Activated T-cell treated with anti-CD3 and anti-CD28 coated beads, Interleukin-2, amount 50 U/mL, for 72 hours (primary cell): ENCODE data around the gene HCRTR1. TPM values are rescaled to one million over a fixed set of nuclear protein-coding genes. Genes with fewer than 3 reads are reported as not detected.
A peak's percentile ranks its signal among the peaks of the same experiment; 100 is the strongest.

Experiments used
- ATAC-seq, 2 donors: fragments of 150-1000 bp; cut with Tn5 transposase; replicated peaks in 1 of 2; 2 replicates each; pipeline ENCODE4 v1.10.0; 2021; ENCODE audit warnings: moderate library complexity in 2 of 2, mild to moderate bottlenecking in 1 of 2
- DNase-seq, 2 donors: peaks; one replicate each; pipeline ENCODE4 v3.0.0; 2021 to 2022; ENCODE audit warnings: mixed read lengths in 1 of 2
- H3K27ac Mint-ChIP-seq: one replicate; pipeline ENCODE4 v1.8.0; 2022; ENCODE audit warnings: mild to moderate bottlenecking, moderate library complexity, mixed read lengths
- H3K27me3 Mint-ChIP-seq: one replicate; pipeline ENCODE4 v1.8.0; 2022; ENCODE audit warnings: low read depth, mixed read lengths
- H3K36me3 Mint-ChIP-seq, 2 donors: one replicate each; pipeline ENCODE4 v1.8.0; 2022; ENCODE audit warnings: mixed read lengths in 2 of 2, mild to moderate bottlenecking in 1 of 2; ENCODE audit not compliant: insufficient read depth in 2 of 2
- H3K4me1 Mint-ChIP-seq: one replicate; pipeline ENCODE4 v1.8.0; 2022; ENCODE audit warnings: low read depth, mixed read lengths
- H3K4me3 Mint-ChIP-seq, 2 donors: one replicate each; pipeline ENCODE4 v1.8.0; 2022; ENCODE audit warnings: mild to moderate bottlenecking in 2 of 2, mixed read lengths in 2 of 2, moderate library complexity in 2 of 2
- H3K9me3 Mint-ChIP-seq, 2 donors: one replicate each; pipeline ENCODE4 v1.8.0; 2022; ENCODE audit warnings: mixed read lengths in 2 of 2
- total RNA-seq, 2 donors: library from RNA; stranded (reverse); gene quantifications; one replicate each; pipeline ENCODE4 v1.2.3, GENCODE V29; 2022

Gene HCRTR1
- not detected for total RNA-seq

DNA sequence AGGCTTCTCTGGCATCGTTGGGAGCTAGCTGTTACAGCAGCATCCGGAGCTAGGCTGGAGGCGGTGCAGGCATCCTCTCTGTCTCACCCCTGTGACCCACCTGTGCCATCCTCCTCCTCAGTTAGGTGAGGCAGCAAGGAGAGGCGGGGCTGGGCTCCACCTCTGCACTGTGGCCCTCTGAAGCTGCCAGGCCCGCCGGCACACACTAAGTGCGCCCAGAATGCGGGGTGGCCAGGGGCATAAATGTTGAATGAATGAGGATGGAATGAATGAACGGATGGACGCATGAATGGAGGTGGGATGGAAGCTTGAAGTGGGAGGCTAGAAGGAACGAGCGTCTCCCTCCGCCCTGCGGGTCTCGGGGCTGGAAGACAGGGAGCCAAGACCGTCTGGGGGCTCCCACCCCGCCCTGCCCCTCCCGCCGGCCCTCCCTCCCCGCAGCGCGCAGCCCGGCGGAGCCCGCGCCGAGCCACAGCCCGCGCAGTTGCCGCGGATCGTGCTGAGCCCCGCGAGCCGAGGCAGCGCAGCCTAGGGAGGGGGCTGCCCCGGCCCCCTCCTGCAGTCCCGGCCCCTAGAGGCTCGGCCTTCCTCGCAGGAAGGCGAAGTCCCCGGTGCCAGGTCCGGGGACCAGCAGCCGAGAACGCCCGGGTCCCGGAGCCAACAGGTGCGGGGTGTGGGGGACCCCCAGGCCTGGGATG is at the start of gene HCRTR1:
TSS of gene HCRTR1 (plus strand) at position 472 of the 698 bp plus-strand sequence. CDS start 1,504 bp downstream, outside the sequence.
- Mint-ChIP-seq H3K27ac (no peak within 1 kb of the TSS), H3K36me3 (no peaks in the 10 kb centered on the region), H3K27me3 (peaks cover 40% of the 10 kb centered on the region), H3K9me3 (no peaks in the 10 kb centered on the region), H3K4me3 (peak within 1 kb of the TSS; percentile 48 to 70), H3K4me1 (peaks cover 3% of the 10 kb centered on the region)
- no peak for DNase-seq
- ATAC-seq, result peak; percentile 5 to 12

DNA sequence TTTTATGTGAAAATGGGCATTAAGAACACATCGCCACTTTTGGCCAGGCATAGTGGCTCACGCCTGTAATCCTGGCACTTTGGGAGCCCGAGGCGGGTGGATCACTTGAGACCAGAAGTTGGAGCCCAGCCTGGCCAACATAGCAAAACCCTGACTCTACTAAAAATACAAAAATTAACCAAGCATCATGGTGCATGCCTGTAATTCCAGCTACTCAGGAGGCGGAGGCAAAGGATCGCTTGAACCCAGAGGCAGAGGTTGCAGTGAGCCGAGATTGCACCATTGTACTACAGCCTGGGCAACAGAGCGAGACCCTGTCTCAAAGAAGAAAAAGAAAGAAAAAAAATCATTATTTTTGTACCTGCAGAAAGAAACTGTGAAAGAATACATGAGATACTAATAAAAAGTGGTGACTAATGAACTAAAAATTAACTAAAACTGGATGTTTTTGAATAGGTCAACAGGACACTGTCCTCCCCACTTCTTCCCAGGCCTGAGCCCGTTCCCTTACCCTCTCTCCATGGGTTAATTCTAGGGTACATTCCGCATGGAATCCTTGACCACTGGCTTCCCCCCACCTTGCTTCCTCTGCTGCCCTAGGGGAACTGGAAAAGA is 49.4 kb upstream of the HCRTR1 start:
- Mint-ChIP-seq H3K4me1 (no peaks in the 10 kb centered on the region), H3K4me3 (no peak overlapping the region), H3K27ac (no peak overlapping the region), H3K27me3 (peaks cover 13% of the 10 kb centered on the region), H3K36me3 (no peaks in the 10 kb centered on the region), H3K9me3 (no peaks in the 10 kb centered on the region)
- ATAC-seq, result no peak
- DNase-seq, result no peak

DNA sequence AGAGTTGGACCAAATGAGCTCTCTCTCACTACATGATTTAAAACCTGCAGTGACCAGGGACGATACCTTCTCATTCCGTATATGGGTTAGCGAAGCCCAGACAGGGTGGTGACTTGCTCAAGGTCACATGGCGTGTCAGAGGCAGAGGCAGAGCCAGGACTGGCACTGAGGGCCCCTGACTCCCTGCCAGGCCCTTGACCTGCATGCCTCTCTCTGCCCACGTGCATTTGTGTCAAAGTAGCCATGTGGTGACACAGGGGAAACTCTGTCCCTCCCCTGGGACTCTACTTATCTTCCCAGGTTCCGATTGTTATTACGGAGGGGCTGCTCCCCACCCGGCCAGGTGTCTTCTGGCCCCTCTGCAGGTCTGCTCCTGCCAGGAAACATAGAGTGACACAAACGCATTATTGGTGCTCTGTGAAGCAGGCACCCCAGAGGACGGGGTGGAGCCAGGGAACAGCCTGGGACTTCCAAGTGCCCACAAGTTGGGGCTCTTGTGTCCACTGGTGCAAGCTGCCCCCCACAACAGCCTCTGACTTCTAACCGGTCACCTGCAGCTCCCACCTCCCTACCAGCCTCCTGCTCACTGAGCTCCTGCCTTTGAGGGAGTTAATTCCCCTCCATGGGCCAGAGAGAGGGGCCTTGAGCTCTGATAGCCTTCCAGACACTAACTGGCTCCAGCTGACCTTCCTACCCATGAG is 48.4 kb upstream of the HCRTR1 start:
- DNase-seq (no peak), ATAC-seq (no peak)
- Mint-ChIP-seq H3K9me3 (no peaks in the 10 kb centered on the region), H3K27ac (no peak overlapping the region), H3K27me3 (peaks cover 13% of the 10 kb centered on the region), H3K4me1 (no peaks in the 10 kb centered on the region), H3K36me3 (no peaks in the 10 kb centered on the region), H3K4me3 (no peak overlapping the region)

DNA sequence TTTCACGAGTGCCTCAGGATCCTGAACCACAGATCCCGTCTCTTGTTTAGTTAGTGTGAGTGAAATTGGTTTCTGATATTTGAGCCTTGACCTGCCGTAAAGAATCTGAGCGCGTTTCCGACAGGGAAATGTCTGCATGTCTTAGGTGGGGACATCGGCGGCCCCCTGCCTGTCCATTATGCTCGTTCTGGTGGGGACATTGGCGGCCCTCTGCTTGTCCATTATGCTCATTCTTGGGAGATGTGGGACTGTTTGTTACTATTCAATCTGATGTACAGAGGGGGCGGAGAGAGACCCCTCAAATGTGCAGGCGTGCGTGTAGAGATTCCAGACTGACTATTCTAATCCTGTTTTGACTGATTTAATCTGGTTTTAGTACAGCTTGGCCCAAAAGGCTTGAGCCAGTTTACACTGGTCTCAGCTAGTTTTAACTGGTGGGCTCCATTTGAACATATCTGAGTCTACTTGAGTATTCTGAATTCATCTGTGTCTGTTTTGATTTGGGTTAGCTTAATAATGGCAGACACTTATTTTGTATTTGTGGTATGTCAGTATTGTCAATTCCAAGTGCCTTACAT is 47.8 kb upstream of the HCRTR1 start:
- Mint-ChIP-seq H3K4me1 (no peaks in the 10 kb centered on the region), H3K9me3 (no peaks in the 10 kb centered on the region), H3K4me3 (no peak overlapping the region), H3K27ac (no peak overlapping the region), H3K36me3 (no peaks in the 10 kb centered on the region), H3K27me3 (peaks cover 7% of the 10 kb centered on the region)
- ATAC-seq, result no peak
- DNase-seq, result no peak

DNA sequence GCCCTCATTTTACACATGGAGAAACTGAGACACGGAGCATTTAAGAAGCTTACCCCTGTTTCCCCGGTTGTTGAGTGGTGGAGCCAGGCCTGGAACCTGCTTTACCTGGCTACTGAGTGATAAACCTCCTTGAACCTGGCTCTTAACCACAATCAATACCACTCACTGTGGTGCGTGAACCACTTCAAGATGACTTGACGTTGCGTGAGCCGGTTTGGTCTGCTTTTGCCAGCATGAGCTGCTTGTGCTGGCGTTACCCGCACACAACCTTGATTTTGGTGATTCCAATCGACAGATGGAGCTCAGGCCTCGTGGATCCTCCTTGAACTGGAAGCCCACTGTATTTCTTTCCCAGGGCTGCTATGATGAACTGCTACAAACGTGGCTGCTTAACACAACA is 47.3 kb upstream of the HCRTR1 start:
- peaks cover 5% of the 10 kb centered on the region for H3K27me3 Mint-ChIP-seq

DNA sequence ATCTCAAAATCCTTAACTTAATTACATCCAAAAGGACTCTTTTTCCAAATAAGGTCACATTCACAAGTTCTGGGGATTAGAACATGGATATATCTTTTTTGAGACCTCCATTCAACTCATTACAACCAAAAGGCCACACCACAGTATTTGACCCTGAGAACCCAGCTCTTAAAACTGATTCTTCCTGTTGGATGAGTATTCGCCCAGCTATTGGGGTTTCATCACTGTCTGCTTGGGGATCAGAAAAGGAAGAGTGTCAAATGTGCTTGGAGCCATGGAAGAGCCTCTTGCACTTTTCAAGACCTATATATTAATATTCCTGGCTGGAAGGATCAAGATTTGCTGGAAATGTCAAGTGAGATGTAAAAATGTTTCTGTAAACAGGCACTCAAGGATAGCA is 46.6 kb upstream of the HCRTR1 start:
- no peaks in the 10 kb centered on the region for H3K9me3 Mint-ChIP-seq
- DNase-seq (no peak), ATAC-seq (no peak)
- peaks cover 5% of the 10 kb centered on the region for H3K27me3 Mint-ChIP-seq
- no peaks in the 10 kb centered on the region for H3K4me1 Mint-ChIP-seq
- H3K4me3 Mint-ChIP-seq, result no peak overlapping the region
- no peak overlapping the region for H3K27ac Mint-ChIP-seq
- no peaks in the 10 kb centered on the region for H3K36me3 Mint-ChIP-seq

More for the DNA sequence above, 47.3 kb upstream of the HCRTR1 start:
- Mint-ChIP-seq H3K27ac (no peak overlapping the region), H3K36me3 (no peaks in the 10 kb centered on the region), H3K4me3 (no peak overlapping the region), H3K4me1 (no peaks in the 10 kb centered on the region), H3K9me3 (no peaks in the 10 kb centered on the region)
- DNase-seq (no peak), ATAC-seq (no peak)

DNA sequence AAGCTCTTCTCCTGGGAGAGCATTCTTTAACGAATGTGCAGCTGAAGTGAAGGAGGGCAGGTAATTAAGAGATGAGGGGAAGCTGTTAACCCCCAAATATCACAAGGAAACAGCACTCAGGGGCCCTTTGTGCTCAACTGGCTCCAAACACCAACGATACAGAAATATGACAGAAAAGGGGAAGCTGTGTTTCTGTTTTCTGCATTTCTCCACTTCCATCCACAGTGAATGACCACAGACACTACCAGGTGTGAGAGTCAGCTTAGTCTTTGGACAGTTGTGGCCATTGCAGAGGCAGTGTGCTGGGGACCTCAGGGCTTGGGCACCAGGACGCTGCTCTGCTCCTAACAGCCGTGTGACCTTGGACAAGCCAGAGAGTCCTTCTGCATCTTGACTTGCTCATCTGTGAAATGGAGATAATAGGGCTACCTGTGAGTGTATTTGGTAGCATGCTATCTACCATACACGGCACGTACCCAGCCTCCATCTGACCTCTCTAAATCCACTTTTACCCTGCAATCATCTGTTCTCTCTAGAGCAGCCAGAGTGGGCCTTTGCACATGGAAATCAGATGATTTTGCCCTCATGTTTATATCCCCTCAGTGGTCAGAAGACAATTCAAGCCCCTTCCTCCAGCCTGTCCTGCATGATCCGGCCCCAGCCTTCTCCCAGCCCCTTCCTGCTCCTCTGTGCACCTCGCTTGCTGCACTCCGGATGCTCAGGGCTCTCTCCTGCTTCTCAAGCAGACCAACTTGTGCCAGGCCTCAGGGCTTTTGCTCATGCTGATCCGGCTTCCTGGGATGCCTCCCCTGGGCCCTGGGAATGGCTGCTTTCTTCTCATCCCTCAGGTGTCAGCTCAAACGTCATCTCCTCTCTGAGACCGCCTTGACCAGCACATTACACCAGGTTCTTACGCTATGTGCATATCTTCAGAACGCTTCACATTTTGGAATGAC is 45.9 kb upstream of the HCRTR1 start:
- Mint-ChIP-seq H3K4me1 (no peaks in the 10 kb centered on the region), H3K27ac (no peak overlapping the region), H3K9me3 (no peaks in the 10 kb centered on the region), H3K4me3 (no peak overlapping the region), H3K36me3 (no peaks in the 10 kb centered on the region), H3K27me3 (peaks cover 5% of the 10 kb centered on the region)
- ATAC-seq (no peak), DNase-seq (no peak)

DNA sequence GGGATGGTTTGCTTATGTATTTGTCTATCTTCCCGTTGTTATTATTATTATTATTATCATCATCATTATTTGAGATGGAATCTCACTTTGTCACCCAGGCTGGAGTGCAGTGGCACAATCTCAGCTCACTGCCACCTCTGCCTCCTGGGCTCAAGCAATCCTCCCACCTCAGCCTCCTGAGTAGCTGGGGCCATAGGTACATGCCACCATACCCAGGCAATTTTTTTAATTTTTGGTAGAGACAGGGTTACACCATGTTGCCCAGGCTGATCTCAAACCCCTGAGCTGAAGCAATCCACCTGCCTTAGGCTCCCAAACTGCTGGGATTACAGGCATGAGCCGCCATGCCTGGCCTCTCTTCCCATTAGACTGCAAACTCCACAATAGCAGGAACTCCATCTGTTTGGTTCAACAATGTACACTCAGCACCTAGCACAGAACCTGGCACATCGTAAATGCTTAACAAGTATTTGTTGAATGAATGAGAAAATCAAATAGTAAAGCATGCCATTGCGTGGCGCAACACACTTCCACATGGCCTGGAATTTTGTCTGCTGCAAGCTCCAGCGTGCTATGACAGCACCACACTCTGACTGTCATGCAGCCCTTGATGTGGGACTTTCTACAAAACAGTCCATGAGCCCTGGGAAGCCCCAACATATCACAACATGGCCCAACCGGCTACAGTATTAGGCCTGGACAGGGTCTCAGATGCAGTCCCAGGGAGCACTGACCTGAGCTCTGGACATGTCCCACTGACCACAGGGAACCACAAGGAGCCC is 45.0 kb upstream of the HCRTR1 start:
- Mint-ChIP-seq H3K36me3 (no peaks in the 10 kb centered on the region), H3K4me1 (no peaks in the 10 kb centered on the region), H3K27me3 (peaks cover 5% of the 10 kb centered on the region), H3K4me3 (no peak overlapping the region), H3K9me3 (no peaks in the 10 kb centered on the region), H3K27ac (no peak overlapping the region)
- DNase-seq (no peak), ATAC-seq (no peak)

DNA sequence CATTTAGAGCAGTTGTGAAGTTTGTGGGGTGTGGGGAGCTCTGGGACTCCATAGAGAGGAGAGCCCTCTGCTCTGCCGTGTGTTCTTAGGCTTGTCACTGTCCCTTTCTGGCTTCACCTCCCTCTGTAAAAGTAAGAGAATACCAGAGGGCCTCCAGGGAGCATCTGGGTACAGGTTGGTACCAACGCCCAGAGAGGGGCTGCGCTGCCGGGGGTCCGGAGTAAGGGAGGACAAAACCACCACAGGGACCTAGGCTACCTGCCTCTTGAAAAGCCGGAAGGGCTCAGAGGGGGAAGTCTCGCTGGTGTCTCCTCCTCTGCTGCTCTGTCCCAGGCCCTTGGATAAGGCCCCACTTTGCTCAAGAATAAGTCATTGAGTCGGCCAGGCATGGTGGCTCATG is 44.2 kb upstream of the HCRTR1 start:
- H3K27ac Mint-ChIP-seq, result no peak overlapping the region
- peaks cover 5% of the 10 kb centered on the region for H3K27me3 Mint-ChIP-seq
- no peaks in the 10 kb centered on the region for H3K9me3 Mint-ChIP-seq
- no peak for ATAC-seq
- no peaks in the 10 kb centered on the region for H3K36me3 Mint-ChIP-seq
- no peak for DNase-seq
- H3K4me3 Mint-ChIP-seq, result no peak overlapping the region
- no peaks in the 10 kb centered on the region for H3K4me1 Mint-ChIP-seq

DNA sequence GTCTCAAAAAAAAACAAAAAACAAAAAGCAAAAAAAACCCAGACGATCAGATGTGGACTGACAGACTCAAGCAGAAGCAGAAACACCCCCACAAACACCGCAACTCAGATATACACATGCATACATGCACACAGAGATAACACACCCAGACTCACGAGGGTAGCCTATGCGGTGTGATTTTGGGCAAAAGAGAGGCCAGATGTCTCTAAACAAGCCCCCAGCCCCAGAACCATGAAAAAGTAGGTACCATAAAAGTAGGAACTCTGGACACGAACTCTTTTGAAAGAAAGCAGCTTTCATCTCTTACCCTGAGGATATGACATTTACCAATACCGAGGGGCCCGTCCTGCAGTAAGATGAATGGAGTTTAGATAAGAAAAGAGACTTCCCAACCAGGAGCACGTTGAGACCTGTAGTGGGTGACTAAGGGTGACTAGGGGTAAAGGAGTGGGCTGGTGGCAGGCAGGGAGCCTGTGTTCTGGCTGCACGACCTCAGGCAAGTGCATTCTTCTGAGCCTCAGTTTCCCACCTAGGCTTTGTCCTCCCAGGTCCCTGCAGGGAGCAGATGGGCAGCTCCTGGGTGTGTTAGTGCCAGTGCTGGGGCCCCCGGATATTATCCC is 42.6 kb upstream of the HCRTR1 start:
- Mint-ChIP-seq H3K4me1 (no peaks in the 10 kb centered on the region), H3K27ac (no peak overlapping the region), H3K9me3 (no peaks in the 10 kb centered on the region), H3K27me3 (peaks cover 5% of the 10 kb centered on the region), H3K4me3 (no peak overlapping the region), H3K36me3 (no peaks in the 10 kb centered on the region)
- DNase-seq (no peak), ATAC-seq (no peak)

DNA sequence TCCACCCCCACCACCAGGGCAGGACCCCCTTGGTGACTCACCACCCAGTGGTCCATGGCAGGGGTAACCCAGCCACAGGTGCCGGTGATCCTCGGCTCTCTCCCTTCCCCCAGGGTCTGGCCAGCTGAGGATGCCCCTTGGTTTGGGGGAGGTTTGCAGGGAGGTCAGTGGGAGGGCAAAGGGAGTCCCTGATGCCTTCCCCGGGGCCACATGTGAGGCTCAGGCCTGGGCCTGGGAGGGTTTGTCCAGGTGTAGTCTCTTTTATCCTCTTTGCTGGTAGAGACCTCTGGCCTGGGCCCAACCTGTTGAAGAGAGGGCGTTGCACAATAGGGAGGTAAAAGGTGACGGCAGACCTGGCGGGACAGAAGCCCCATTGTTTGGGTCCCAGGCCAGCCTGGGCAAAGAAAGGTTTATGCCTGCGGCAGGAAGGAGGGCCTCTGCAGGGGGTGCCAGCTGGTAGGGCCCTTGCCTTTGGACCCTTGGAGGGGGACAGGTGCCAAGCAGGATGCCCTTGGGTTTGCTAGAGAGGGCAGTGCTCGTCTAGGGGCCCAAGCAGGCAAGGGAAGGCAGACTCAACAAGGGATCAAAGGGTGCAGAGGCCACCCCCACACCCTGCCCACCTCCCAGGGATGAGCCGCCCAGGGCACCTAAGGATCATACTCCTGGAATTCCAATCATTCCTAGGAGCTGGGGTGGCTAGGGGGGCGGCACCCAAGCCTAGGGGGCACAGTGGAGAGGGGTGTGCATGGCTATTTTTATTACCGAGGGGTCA is 41.9 kb upstream of the HCRTR1 start:
- Mint-ChIP-seq H3K27ac (no peak overlapping the region), H3K36me3 (no peaks in the 10 kb centered on the region), H3K9me3 (no peaks in the 10 kb centered on the region), H3K4me3 (no peak overlapping the region), H3K4me1 (no peaks in the 10 kb centered on the region), H3K27me3 (peaks cover 5% of the 10 kb centered on the region)
- no peak for ATAC-seq
- no peak for DNase-seq
